Activated T-cell treated with anti-CD3 and anti-CD28 coated beads, Interleukin-2, amount 50 U/mL, for 4 hours (primary cell): Measurements from ENCODE around the gene ENO3. TPM values are rescaled to one million over a fixed set of nuclear protein-coding genes. Genes with fewer than 3 reads are reported as not detected.

ENCODE experiments used
- ATAC-seq, 2 donors: fragments of 200-7000 bp; cut with Tn5 transposase; one replicate each; pipeline ENCODE4 v1.10.0; 2021
- DNase-seq: peaks from one replicate; pipeline ENCODE4 v3.0.0-alpha.2; 2020
- H3K27me3 Mint-ChIP-seq: one replicate; pipeline ENCODE4 v1.8.0; 2021; ENCODE audit warnings: low read depth, mixed read lengths
- H3K36me3 Mint-ChIP-seq: one replicate; pipeline ENCODE4 v1.8.0; 2022; ENCODE audit warnings: mixed read lengths; ENCODE audit not compliant: insufficient read depth
- H3K4me1 Mint-ChIP-seq: one replicate; pipeline ENCODE4 v1.8.0; 2021; ENCODE audit warnings: low read depth, mixed read lengths
- H3K4me3 Mint-ChIP-seq: one replicate; pipeline ENCODE4 v1.8.0; 2021; ENCODE audit warnings: mild to moderate bottlenecking, moderate library complexity, mixed read lengths
- H3K9me3 Mint-ChIP-seq: one replicate; pipeline ENCODE4 v1.8.0; 2021; ENCODE audit warnings: mixed read lengths
- total RNA-seq, 3 donors: library from RNA; stranded (reverse); gene quantifications; one replicate each; pipeline ENCODE4 v1.2.1, GENCODE V29; 2021

Gene ENO3
- total RNA-seq, 3 donors from 2014 or later = 25.8 to 26.9 (median 26.0) TPM

DNA sequence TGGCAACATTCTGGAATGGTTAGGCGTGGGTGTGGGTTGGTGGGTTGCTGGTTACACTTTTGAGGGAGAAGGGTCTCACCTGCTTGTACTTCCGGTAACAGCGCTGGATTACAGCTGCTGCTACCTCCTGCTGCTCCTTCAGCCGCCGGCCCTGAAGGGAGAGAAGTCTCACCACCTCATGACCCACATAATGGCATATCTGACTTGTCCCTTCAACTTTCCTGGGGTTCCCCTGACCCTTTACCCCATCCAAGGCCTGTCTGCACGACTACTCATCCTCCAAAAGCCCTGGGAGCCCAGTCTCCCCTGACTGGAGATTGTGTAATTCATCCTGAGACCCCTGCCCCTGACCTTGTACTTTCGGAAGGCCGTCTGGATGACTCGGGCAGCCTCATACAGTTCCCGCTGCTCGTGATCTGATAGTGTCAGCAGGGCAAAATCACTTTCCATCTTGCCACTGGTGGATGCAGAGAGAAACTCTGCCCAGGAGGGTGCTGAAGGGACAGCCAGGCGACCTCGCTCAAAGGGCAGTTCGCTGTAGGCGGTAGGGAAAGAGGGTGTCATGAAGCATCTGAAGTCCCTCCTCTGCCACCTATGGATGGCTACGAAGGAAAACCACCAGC lies 18.7 kb downstream of the ENO3 start:
- Mint-ChIP-seq H3K4me1 (peaks cover 38% of the 10 kb centered on the region), H3K9me3 (no peaks in the 10 kb centered on the region), H3K36me3 (peaks cover 37% of the 10 kb centered on the region), H3K27me3 (no peaks in the 10 kb centered on the region), H3K4me3 (no peak overlapping the region)
- DNase-seq = no peak
- ATAC-seq = no peak

- Mint-ChIP-seq H3K36me3 (peaks cover 42% of the 10 kb centered on the region), H3K4me1 (peaks cover 36% of the 10 kb centered on the region), H3K4me3 (no peak overlapping the region)
These were observed 19.4 kb downstream of the ENO3 start for GRCh38 chr17:4970273-4970672.

GRCh38 chr17:4971826-4972225 lies 20.9 kb downstream of the ENO3 start:
- DNase-seq = no peak
- H3K27me3 Mint-ChIP-seq = no peaks in the 10 kb centered on the region
- no peak for ATAC-seq
- no peaks in the 10 kb centered on the region for H3K9me3 Mint-ChIP-seq
- peaks cover 39% of the 10 kb centered on the region for H3K36me3 Mint-ChIP-seq
- peaks cover 28% of the 10 kb centered on the region for H3K4me1 Mint-ChIP-seq
- H3K4me3 Mint-ChIP-seq = no peak overlapping the region

More at GRCh38 chr17:4970273-4970672, 19.4 kb downstream of the ENO3 start:
- DNase-seq (no peak), ATAC-seq (no peak)
- H3K27me3 Mint-ChIP-seq = no peaks in the 10 kb centered on the region
- no peaks in the 10 kb centered on the region for H3K9me3 Mint-ChIP-seq

GRCh38 chr17:4972322-4972721 lies 21.4 kb downstream of the ENO3 start:
- DNase-seq (no peak), ATAC-seq (no peak)
- Mint-ChIP-seq H3K9me3 (no peaks in the 10 kb centered on the region), H3K4me1 (peaks cover 28% of the 10 kb centered on the region), H3K27me3 (no peaks in the 10 kb centered on the region), H3K4me3 (no peak overlapping the region), H3K36me3 (peaks cover 39% of the 10 kb centered on the region)

DNA sequence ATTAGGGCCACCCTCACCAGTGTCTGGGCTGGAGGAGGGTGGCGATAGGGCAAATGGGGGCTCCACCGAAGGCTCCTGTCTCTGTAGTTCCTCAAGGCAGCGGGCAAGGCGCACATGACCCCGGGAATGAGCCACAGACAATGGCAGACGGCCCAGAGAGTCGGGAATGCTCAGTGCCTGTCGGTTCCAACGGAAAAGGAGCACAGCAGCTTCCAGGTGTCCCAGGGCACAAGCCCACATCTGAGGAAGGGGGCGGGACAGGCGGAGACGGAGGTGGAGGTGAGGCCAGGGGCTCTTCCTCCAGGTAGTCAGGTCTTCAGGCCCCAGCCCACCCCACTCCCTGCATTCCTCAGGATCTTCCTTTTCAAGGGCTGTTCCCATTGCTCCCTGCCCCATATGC lies 21.8 kb downstream of the ENO3 start:
- no peaks in the 10 kb centered on the region for H3K9me3 Mint-ChIP-seq
- peaks cover 28% of the 10 kb centered on the region for H3K4me1 Mint-ChIP-seq
- no peaks in the 10 kb centered on the region for H3K27me3 Mint-ChIP-seq
- ATAC-seq (no peak), DNase-seq (no peak)
- H3K36me3 Mint-ChIP-seq = peaks cover 40% of the 10 kb centered on the region
- no peak overlapping the region for H3K4me3 Mint-ChIP-seq

DNA sequence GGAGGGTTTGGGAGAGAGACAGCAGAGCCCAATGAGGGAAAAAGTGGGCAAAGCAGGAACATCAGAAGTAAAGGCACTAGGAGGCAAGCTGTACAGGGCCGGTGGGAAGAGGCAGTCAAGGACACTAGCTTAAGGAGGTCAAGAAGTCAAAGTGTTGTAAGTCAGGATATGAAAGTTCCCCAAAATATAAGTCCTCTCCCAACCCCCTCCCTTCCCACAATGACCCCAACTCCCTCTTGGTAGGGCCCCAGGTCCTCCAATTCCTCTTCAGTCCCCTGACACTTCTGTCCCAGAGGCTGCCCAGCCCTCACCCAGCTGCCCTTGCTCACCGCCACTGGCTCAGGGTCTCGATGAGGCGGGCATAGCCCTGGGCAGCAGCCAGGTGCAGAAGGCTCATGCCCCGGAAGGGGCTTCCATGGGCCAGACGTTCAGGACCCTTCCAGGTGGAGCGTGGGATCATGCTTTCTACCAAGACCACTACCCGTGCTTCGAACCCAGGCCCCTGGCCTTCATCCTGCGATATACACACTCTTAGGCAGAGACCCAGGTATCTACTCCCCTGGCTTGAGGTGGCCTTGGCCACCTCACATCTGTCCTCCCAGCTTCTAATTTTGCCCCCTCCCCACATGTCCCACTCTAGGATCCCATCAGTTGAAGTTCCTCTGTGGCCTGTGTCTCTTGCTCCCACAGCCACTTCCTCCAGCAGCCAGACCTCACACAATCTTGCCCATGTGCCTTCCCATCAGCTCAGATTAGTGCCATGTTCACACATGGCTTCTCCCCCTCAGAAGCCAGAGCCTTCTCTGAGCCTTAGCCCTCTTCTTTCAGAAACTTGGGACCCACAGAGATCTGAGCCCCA lies 22.6 kb downstream of the ENO3 start:
- Mint-ChIP-seq H3K4me1 (peaks cover 28% of the 10 kb centered on the region), H3K36me3 (peaks cover 44% of the 10 kb centered on the region), H3K4me3 (no peak overlapping the region), H3K27me3 (no peaks in the 10 kb centered on the region), H3K9me3 (no peaks in the 10 kb centered on the region)
- no peak for ATAC-seq
- no peak for DNase-seq

GRCh38 chr17:4974115-4974670 lies 23.3 kb downstream of the ENO3 start:
- Mint-ChIP-seq H3K9me3 (no peaks in the 10 kb centered on the region), H3K4me3 (no peak overlapping the region), H3K36me3 (peaks cover 43% of the 10 kb centered on the region), H3K27me3 (no peaks in the 10 kb centered on the region), H3K4me1 (peaks cover 21% of the 10 kb centered on the region)
- DNase-seq (no peak), ATAC-seq (no peak)

DNA sequence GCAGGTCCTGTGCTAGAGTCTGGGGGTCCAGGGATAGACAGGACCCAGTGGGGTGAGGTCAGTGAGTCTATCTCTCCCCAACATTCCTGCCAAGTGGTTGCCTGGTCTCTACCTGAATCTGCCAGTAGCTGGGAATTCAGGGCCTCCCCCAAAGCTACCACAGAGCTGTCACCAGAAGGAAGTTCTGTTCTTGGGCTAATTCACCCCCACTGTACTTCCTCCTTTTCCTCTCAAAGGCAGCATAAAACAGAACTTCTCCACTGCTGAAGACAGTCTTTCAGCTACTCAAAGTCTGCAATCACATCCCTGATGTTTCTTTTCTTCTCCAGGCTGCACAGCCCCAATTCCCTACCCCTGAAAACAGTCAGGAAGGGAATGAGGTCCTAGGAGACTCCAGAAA lies 27.8 kb downstream of the ENO3 start:
- Mint-ChIP-seq H3K4me1 (peaks cover 16% of the 10 kb centered on the region), H3K9me3 (no peaks in the 10 kb centered on the region), H3K4me3 (no peak overlapping the region), H3K36me3 (peaks cover 42% of the 10 kb centered on the region), H3K27me3 (no peaks in the 10 kb centered on the region)
- DNase-seq = no peak
- ATAC-seq = no peak

GRCh38 chr17:4980644-4981216 lies 29.8 kb downstream of the ENO3 start:
- no peaks in the 10 kb centered on the region for H3K27me3 Mint-ChIP-seq
- peak; percentile 77 to 88 for ATAC-seq
- no peak overlapping the region for H3K4me3 Mint-ChIP-seq
- DNase-seq = no peak
- H3K4me1 Mint-ChIP-seq = peaks cover 18% of the 10 kb centered on the region
- H3K36me3 Mint-ChIP-seq = peaks cover 24% of the 10 kb centered on the region
- no peaks in the 10 kb centered on the region for H3K9me3 Mint-ChIP-seq

GRCh38 chr17:4982305-4982704 lies 31.4 kb downstream of the ENO3 start:
- Mint-ChIP-seq H3K4me1 (peaks cover 27% of the 10 kb centered on the region), H3K4me3 (no peak overlapping the region), H3K9me3 (no peaks in the 10 kb centered on the region), H3K36me3 (peaks cover 24% of the 10 kb centered on the region), H3K27me3 (no peaks in the 10 kb centered on the region)
- DNase-seq = no peak
- ATAC-seq = no peak

DNA sequence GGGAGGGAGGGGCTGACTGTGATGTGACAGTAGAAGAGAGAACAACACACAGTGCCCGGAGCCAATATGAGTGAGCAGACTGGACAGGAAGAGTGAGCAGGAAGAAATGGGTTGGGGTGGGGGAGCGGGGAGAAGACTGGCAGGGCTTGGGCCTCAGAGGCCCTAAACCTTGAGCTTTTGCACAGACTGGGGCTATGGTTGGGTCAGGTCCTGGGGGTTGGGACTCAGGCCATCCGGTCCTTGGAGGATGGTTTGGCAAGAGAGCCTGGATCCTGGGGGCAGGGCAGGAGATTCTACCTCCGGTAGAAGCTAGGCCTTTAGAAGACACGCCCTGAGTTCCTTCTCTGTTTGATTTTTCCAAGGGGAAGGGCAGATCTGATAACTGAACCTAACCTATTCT lies 35.5 kb downstream of the ENO3 start:
- DNase-seq = no peak
- H3K27me3 Mint-ChIP-seq = no peaks in the 10 kb centered on the region
- peaks cover 3% of the 10 kb centered on the region for H3K36me3 Mint-ChIP-seq
- ATAC-seq = no peak
- peak overlapping the region; percentile 92 for H3K4me3 Mint-ChIP-seq
- H3K9me3 Mint-ChIP-seq = no peaks in the 10 kb centered on the region
- H3K4me1 Mint-ChIP-seq = peaks cover 40% of the 10 kb centered on the region

DNA sequence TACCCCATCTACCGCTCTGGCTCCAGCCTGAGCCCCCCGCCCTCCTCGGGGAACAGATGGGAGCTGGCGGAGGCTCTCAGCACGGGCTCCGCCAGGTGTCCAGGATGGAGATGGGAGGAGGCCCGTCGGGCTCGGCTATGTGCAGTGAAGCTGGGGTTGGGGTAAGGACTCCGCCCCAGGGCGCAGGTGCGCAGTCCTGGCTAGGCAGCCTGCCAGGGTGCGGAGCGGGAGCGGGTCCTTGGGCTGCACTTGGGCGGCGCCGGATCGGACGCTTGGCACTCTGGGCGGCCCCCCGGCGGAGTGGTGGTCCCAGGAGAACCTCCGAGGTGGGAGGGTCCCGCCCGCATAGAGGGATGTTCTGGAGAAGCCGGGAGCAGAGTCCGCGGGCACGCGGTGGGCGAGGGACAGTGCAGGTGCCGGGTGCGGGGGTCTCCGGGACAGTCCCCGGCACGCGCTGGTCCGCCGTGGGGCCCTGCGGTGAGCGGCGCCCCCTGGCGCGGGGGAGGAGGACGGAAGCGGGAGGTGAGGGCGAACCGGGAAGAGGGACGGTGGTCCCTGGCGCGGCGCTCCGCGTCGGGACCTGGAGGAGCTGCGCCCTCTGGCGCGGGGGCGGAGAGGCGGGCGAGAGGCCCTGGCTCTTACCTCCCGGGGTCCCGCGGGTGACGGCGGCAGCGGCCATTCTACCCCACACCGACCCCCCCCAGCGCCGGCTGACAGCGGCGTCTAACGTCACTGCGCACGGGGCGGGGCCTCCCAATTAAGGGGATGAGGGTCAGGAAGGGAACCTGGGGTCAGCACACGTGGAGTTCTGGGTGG lies 36.2 kb downstream of the ENO3 start, which contains the start of gene CAMTA2:
Gene CAMTA2, minus strand, starts transcription at position 725 of the 816 bp plus-strand sequence. CDS start 1,453 bp downstream, outside the sequence.
- Mint-ChIP-seq H3K4me3 (peak within 1 kb of the TSS; percentile 92), H3K9me3 (no peaks in the 10 kb centered on the region), H3K36me3 (peaks cover 7% of the 10 kb centered on the region), H3K27me3 (no peaks in the 10 kb centered on the region), H3K4me1 (peaks cover 39% of the 10 kb centered on the region)
- DNase-seq (peak; percentile 85), ATAC-seq (peak; percentile 93)

GRCh38 chr17:4987767-4988567 lies 37.0 kb downstream of the ENO3 start:
- peaks cover 39% of the 10 kb centered on the region for H3K4me1 Mint-ChIP-seq
- ATAC-seq = peak; percentile 18 to 19
- no peaks in the 10 kb centered on the region for H3K9me3 Mint-ChIP-seq
- no peaks in the 10 kb centered on the region for H3K27me3 Mint-ChIP-seq
- peaks cover 4% of the 10 kb centered on the region for H3K36me3 Mint-ChIP-seq
- peak overlapping the region; percentile 92 for H3K4me3 Mint-ChIP-seq
- DNase-seq = peak; percentile 21
